GM21786 (cell line): ENCODE results near the gene LYG1.
"Not testable (repeated sequence)": the region's sequence is repeated elsewhere in the genome, so short reads cannot be mapped to it uniquely, and the experiment has no call there.

Experiments
- ATAC-seq: cut with Tn5 transposase; IDR thresholded peaks from one replicate; pipeline ENCODE4 v1.9.1; 2021; ENCODE audit not compliant: unreplicated experiment

The LYG1 gene

GRCh38 chr2:99278195-99278765 is 22.7 kb downstream of the LYG1 start:
- not testable (repeated sequence) for ATAC-seq

- ATAC-seq: no peak
Observed at GRCh38 chr2:99275882-99276281, 25.1 kb downstream of the LYG1 start.

- ATAC-seq: no peak
Observed at GRCh38 chr2:99261242-99261641, 39.8 kb downstream of the LYG1 start.

- ATAC-seq: no peak
Observed at GRCh38 chr2:99260184-99260583, 40.8 kb downstream of the LYG1 start.

- ATAC-seq: no peak
Observed at GRCh38 chr2:99259465-99259864, 41.5 kb downstream of the LYG1 start.

GRCh38 chr2:99256677-99257076 is 44.3 kb downstream of the LYG1 start:
- no peak for ATAC-seq

GRCh38 chr2:99255491-99256318 is 45.3 kb downstream of the LYG1 start, which contains the start of gene LYG2:
LYG2 (minus strand) TSS chr2:99255666; CDS start chr2:99254260, 1,406 bp downstream.
- no peak for ATAC-seq

GRCh38 chr2:99249951-99250350 is 51.0 kb downstream of the LYG1 start:
- no peak for ATAC-seq

- no peak for ATAC-seq
Observed at GRCh38 chr2:99242151-99242550, 58.8 kb downstream of the LYG1 start.

- ATAC-seq: no peak
Observed at GRCh38 chr2:99240431-99240830, 60.6 kb downstream of the LYG1 start.

- ATAC-seq: no peak
Observed at GRCh38 chr2:99238599-99238998, 62.4 kb downstream of the LYG1 start.
